GM12891 (cell line): Measurements from ENCODE around the gene OPN1MW.
"Not testable (repeated sequence)": the region's sequence is repeated elsewhere in the genome, so short reads cannot be mapped to it uniquely, and the experiment has no call there.

ENCODE experiments used
- POLR2AphosphoS5 ChIP-seq: IDR thresholded peaks from 2 replicates; pipeline ENCODE4 v1.6.1; 2011; ENCODE audit warnings: low read depth, low read length, control low read depth
- TAF1 ChIP-seq: IDR thresholded peaks from 2 replicates; pipeline ENCODE4 v1.6.1; 2011; ENCODE audit warnings: low read depth, low read length, control low read depth

- not testable (repeated sequence) for TF ChIP-seq TAF1, POLR2AphosphoS5
These were observed 10.4 kb downstream of the OPN1MW start for GRCh38 chrX:154192846-154193245.
